ENCODE results near the gene SURF1.

SURF1 gene

DNA sequence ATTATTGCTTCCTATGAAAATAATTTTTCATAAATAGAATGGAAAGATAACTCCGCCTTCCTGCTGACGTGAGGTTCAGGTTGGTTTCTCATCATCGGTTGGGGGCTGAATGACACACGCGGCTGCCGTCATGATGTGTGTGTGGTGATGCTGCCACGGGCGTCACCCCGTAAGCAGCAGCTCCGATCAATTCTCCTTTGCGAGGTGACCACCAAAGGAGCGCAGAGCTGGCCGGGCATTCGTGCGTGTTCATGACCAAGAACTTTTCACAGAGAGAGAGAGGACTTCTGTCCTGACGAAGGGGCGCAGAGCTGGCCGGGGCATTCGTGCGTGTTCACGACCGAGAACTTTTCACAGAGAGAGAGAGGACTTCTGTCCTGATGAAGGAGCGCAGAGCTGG, 50.6 kb downstream of the SURF1 start:
- no peaks in the 10 kb centered on the region for H3K9me3 ChIP-seq (ENCODE audit: insufficient read depth, low read length, severe bottlenecking)
- no peaks in the 10 kb centered on the region for H3K79me2 ChIP-seq (ENCODE audit: insufficient read depth, low read length)
- no peak for DNase-seq
- H2AFZ ChIP-seq (ENCODE audit: low read depth, low read length) = no peak overlapping the region
- no peak overlapping the region for H3K4me2 ChIP-seq (ENCODE audit: insufficient read depth, low read length)
- no peak overlapping the region for H3K4me3 ChIP-seq (ENCODE audit: low read depth in 1 of 2, low read length in 2 of 2)
- TF ChIP-seq EZH2 (IDR thresholded peaks at IDR 0.05; ENCODE audit: borderline replicate concordance, low read depth, low read length, severe bottlenecking) = no peak
- TF ChIP-seq, protein P1, sequence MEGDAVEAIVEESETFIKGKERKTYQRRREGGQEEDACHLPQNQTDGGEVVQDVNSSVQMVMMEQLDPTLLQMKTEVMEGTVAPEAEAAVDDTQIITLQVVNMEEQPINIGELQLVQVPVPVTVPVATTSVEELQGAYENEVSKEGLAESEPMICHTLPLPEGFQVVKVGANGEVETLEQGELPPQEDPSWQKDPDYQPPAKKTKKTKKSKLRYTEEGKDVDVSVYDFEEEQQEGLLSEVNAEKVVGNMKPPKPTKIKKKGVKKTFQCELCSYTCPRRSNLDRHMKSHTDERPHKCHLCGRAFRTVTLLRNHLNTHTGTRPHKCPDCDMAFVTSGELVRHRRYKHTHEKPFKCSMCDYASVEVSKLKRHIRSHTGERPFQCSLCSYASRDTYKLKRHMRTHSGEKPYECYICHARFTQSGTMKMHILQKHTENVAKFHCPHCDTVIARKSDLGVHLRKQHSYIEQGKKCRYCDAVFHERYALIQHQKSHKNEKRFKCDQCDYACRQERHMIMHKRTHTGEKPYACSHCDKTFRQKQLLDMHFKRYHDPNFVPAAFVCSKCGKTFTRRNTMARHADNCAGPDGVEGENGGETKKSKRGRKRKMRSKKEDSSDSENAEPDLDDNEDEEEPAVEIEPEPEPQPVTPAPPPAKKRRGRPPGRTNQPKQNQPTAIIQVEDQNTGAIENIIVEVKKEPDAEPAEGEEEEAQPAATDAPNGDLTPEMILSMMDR (IDR thresholded peaks at IDR 0.05; ENCODE audit: borderline replicate concordance, extremely low read depth, low read length, poor library complexity, severe bottlenecking) = no peak
- ATAC-seq (ENCODE audit: insufficient read depth, low read depth) = no peak
- no peak overlapping the region for H3K9ac ChIP-seq (ENCODE audit: low read depth, low read length)
- H3K4me1 ChIP-seq (ENCODE audit: insufficient read depth, low read length) = no peaks in the 10 kb centered on the region
- no peaks in the 10 kb centered on the region for H4K20me1 ChIP-seq (ENCODE audit: insufficient read depth, low read length)
- no peaks in the 10 kb centered on the region for H3K27me3 ChIP-seq (ENCODE audit: insufficient read depth, low read length, poor library complexity)
- no peak overlapping the region for H3K27ac ChIP-seq (ENCODE audit: low read length)
- H3K36me3 ChIP-seq (ENCODE audit: insufficient read depth, low read length) = no peaks in the 10 kb centered on the region

DNA sequence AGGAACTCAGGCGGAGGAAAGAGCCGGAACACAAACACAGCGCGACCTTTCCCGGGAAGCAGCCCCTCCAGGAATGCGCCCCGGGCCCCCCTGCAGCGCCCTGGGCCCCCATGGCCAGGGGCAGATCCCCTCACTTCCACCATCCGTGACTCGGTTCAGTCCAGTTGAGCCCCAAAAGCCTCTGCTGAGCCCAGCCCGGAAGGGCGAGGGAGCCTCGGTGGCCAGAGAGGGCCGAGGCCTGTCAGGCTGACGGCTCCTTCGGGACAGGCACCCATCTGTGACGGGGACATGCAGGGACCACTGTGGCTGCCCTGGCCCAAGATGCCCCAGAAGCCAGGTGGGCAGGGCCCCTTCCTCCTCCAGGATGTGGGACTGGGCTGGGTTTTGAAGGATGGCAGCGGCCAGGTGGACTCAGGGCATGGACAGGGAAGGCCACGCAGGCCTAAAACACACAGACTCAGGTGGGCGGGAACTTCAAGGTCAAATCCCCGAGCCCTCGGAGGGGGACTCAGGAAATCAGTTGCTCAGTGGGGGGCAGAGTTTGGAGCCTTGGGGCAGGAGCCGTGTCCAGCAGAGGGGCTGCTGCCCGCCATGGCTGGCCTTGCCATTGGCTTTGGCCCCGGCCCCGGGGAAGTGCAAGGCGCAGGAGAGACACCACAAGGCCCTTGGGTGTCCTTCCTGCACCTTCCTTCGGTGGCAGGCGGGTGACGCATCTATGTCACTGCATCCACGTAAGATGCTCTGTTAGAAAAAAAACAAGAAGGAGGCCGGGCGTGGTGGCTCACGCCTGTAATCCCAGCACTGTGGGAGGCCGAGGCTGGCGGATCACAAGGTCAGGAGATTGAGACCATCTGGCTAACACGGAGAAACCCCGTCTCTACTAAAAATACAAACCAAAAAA, 51.6 kb downstream of the SURF1 start:
- H3K9me3 ChIP-seq (ENCODE audit: insufficient read depth, low read length, severe bottlenecking) = no peaks in the 10 kb centered on the region
- H3K36me3 ChIP-seq (ENCODE audit: insufficient read depth, low read length) = no peaks in the 10 kb centered on the region
- H3K4me3 ChIP-seq (ENCODE audit: low read depth in 1 of 2, low read length in 2 of 2) = no peak overlapping the region
- no peaks in the 10 kb centered on the region for H3K4me1 ChIP-seq (ENCODE audit: insufficient read depth, low read length)
- H2AFZ ChIP-seq (ENCODE audit: low read depth, low read length) = no peak overlapping the region
- no peak for DNase-seq
- H3K4me2 ChIP-seq (ENCODE audit: insufficient read depth, low read length) = no peak overlapping the region
- H4K20me1 ChIP-seq (ENCODE audit: insufficient read depth, low read length) = no peaks in the 10 kb centered on the region
- H3K79me2 ChIP-seq (ENCODE audit: insufficient read depth, low read length) = no peaks in the 10 kb centered on the region
- H3K27ac ChIP-seq (ENCODE audit: low read length) = no peak overlapping the region
- H3K9ac ChIP-seq (ENCODE audit: low read depth, low read length) = no peak overlapping the region
- TF ChIP-seq EZH2 (IDR thresholded peaks at IDR 0.05; ENCODE audit: borderline replicate concordance, low read depth, low read length, severe bottlenecking) = no peak
- TF ChIP-seq, protein P1 (IDR thresholded peaks at IDR 0.05; ENCODE audit: borderline replicate concordance, extremely low read depth, low read length, poor library complexity, severe bottlenecking) = no peak
- no peaks in the 10 kb centered on the region for H3K27me3 ChIP-seq (ENCODE audit: insufficient read depth, low read length, poor library complexity)
- no peak for ATAC-seq (ENCODE audit: insufficient read depth, low read depth)

DNA sequence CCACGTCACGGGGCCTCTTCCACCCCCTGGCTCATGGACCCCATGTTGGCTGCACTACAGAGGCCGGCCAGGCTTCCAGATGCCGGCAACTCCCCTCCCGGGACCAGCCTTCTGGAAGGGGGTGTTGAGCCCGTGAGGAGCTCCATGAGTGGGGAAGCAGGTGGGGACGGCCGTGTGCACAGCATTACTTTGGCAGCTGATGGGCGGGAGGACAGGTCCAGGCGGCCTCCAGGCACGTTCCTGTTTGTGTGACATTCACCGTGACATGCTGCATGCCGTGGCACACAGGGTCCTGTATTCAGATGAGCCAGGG, 52.2 kb downstream of the SURF1 start:
- no peak overlapping the region for H3K4me3 ChIP-seq (ENCODE audit: low read depth in 1 of 2, low read length in 2 of 2)
- no peak for ATAC-seq (ENCODE audit: insufficient read depth, low read depth)
- H2AFZ ChIP-seq (ENCODE audit: low read depth, low read length) = no peak overlapping the region
- no peak for DNase-seq
- no peak overlapping the region for H3K4me2 ChIP-seq (ENCODE audit: insufficient read depth, low read length)
- no peaks in the 10 kb centered on the region for H3K36me3 ChIP-seq (ENCODE audit: insufficient read depth, low read length)
- no peaks in the 10 kb centered on the region for H3K79me2 ChIP-seq (ENCODE audit: insufficient read depth, low read length)
- H4K20me1 ChIP-seq (ENCODE audit: insufficient read depth, low read length) = no peaks in the 10 kb centered on the region
- TF ChIP-seq, protein P1 (IDR thresholded peaks at IDR 0.05; ENCODE audit: borderline replicate concordance, extremely low read depth, low read length, poor library complexity, severe bottlenecking) = no peak
- no peak for TF ChIP-seq EZH2 (IDR thresholded peaks at IDR 0.05; ENCODE audit: borderline replicate concordance, low read depth, low read length, severe bottlenecking)
- no peaks in the 10 kb centered on the region for H3K27me3 ChIP-seq (ENCODE audit: insufficient read depth, low read length, poor library complexity)
- H3K4me1 ChIP-seq (ENCODE audit: insufficient read depth, low read length) = no peaks in the 10 kb centered on the region
- no peaks in the 10 kb centered on the region for H3K9me3 ChIP-seq (ENCODE audit: insufficient read depth, low read length, severe bottlenecking)
- H3K27ac ChIP-seq (ENCODE audit: low read length) = no peak overlapping the region
- no peak overlapping the region for H3K9ac ChIP-seq (ENCODE audit: low read depth, low read length)

Measured in DND-41 (cell line).